Measurements from ENCODE around the gene GH2.
"Not testable (repeated sequence)": the region's sequence is repeated elsewhere in the genome, so short reads cannot be mapped to it uniquely, and the experiment has no call there.

GH2 gene

GRCh38 chr17:63881935-63882601 is at the start of gene GH2:
Gene GH2 (minus strand): TSS chr17:63881944. CDS start chr17:63881801, 143 bp downstream.
- peak; percentile 24 to 35 for DNase-seq (ENCODE audit: low read depth in 2 of 2)

- DNase-seq (ENCODE audit: low read depth in 2 of 2) = peak; percentile 19 to 52
These were observed 49.3 kb upstream of the GH2 start for GRCh38 chr17:63930951-63931575.

- no peak for DNase-seq (ENCODE audit: low read depth in 2 of 2)
These were observed 48.4 kb upstream of the GH2 start for GRCh38 chr17:63929860-63930766.

- no peak for DNase-seq (ENCODE audit: low read depth in 2 of 2)
These were observed 47.4 kb upstream of the GH2 start for GRCh38 chr17:63928966-63929695.

- no peak for DNase-seq (ENCODE audit: low read depth in 2 of 2)
These were observed 46.5 kb upstream of the GH2 start for GRCh38 chr17:63928172-63928666.

- DNase-seq (ENCODE audit: low read depth in 2 of 2) = no peak
These were observed 45.9 kb upstream of the GH2 start for GRCh38 chr17:63927464-63928171.

GRCh38 chr17:63926164-63926563 is 44.4 kb upstream of the GH2 start:
- DNase-seq (ENCODE audit: low read depth in 2 of 2) = no peak

- DNase-seq (ENCODE audit: low read depth in 2 of 2) = no peak
These were observed 43.9 kb upstream of the GH2 start for GRCh38 chr17:63925615-63926014.

GRCh38 chr17:63922402-63922801 is 40.7 kb upstream of the GH2 start:
- DNase-seq (ENCODE audit: low read depth in 2 of 2) = not testable (repeated sequence)

GRCh38 chr17:63920779-63921178 is 39.0 kb upstream of the GH2 start:
- not testable (repeated sequence) for DNase-seq (ENCODE audit: low read depth in 2 of 2)

- not testable (repeated sequence) for DNase-seq (ENCODE audit: low read depth in 2 of 2)
These were observed 38.3 kb upstream of the GH2 start for GRCh38 chr17:63920050-63920449.

GRCh38 chr17:63919311-63919723 is 37.6 kb upstream of the GH2 start:
- peak; percentile 50 to 57 for DNase-seq (ENCODE audit: low read depth in 2 of 2)

GRCh38 chr17:63918789-63919305 is 37.1 kb upstream of the GH2 start, which contains the start of gene GH1:
Gene GH1 (minus strand): TSS chr17:63918839. CDS start chr17:63918776, 63 bp downstream.
- not testable (repeated sequence) for DNase-seq (ENCODE audit: low read depth in 2 of 2)

GRCh38 chr17:63918305-63918704 is 36.6 kb upstream of the GH2 start:
- no peak for DNase-seq (ENCODE audit: low read depth in 2 of 2)

GRCh38 chr17:63917646-63918045 is 35.9 kb upstream of the GH2 start:
- no peak for DNase-seq (ENCODE audit: low read depth in 2 of 2)

GRCh38 chr17:63917206-63917605 is 35.5 kb upstream of the GH2 start:
- not testable (repeated sequence) for DNase-seq (ENCODE audit: low read depth in 2 of 2)

GRCh38 chr17:63916566-63917185 is 34.9 kb upstream of the GH2 start:
- no peak for DNase-seq (ENCODE audit: low read depth in 2 of 2)

- DNase-seq (ENCODE audit: low read depth in 2 of 2) = not testable (repeated sequence)
These were observed 34.0 kb upstream of the GH2 start for GRCh38 chr17:63915753-63916152.

GRCh38 chr17:63914471-63914870 is 32.7 kb upstream of the GH2 start:
- DNase-seq (ENCODE audit: low read depth in 2 of 2) = no peak

- DNase-seq (ENCODE audit: low read depth in 2 of 2) = peak; percentile 33 to 43
These were observed 29.9 kb upstream of the GH2 start for GRCh38 chr17:63911657-63912100.
